ENCODE results near the gene TPBG.

The TPBG gene, protein sequence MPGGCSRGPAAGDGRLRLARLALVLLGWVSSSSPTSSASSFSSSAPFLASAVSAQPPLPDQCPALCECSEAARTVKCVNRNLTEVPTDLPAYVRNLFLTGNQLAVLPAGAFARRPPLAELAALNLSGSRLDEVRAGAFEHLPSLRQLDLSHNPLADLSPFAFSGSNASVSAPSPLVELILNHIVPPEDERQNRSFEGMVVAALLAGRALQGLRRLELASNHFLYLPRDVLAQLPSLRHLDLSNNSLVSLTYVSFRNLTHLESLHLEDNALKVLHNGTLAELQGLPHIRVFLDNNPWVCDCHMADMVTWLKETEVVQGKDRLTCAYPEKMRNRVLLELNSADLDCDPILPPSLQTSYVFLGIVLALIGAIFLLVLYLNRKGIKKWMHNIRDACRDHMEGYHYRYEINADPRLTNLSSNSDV

GRCh38 chr6:82363428-82364086, at the start of gene TPBG:
Gene TPBG, plus strand, starts transcription at chr6:82363817. Its CDS starts 1,145 bp downstream, at chr6:82364962.
- peak; percentile 22 for DNase-seq

GRCh38 chr6:82322386-82322785, 41.2 kb upstream of the TPBG start:
- no peak for DNase-seq

DNA sequence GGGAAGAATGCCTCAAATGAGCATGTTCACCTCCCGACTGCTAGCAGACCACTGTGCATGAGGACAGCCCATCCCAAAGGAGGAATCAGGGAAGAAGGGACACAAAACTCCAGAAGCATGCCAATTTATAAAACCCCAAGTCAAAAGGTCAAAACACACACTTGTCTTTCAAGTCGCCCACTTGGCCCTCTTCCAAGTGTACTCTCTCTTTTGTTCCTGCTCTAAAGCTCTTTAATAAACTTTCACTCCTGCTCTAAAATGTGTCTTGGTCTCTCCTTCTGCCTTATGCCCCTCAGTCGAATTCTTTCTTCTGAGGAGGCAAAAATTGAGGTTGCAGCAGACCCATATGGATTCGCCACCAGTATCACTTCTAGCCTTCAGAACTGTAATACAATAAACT, 33.9 kb upstream of the TPBG start:
- no peak for DNase-seq

- no peak for DNase-seq
Observed at GRCh38 chr6:82330171-82330804, 33.3 kb upstream of the TPBG start.

DNA sequence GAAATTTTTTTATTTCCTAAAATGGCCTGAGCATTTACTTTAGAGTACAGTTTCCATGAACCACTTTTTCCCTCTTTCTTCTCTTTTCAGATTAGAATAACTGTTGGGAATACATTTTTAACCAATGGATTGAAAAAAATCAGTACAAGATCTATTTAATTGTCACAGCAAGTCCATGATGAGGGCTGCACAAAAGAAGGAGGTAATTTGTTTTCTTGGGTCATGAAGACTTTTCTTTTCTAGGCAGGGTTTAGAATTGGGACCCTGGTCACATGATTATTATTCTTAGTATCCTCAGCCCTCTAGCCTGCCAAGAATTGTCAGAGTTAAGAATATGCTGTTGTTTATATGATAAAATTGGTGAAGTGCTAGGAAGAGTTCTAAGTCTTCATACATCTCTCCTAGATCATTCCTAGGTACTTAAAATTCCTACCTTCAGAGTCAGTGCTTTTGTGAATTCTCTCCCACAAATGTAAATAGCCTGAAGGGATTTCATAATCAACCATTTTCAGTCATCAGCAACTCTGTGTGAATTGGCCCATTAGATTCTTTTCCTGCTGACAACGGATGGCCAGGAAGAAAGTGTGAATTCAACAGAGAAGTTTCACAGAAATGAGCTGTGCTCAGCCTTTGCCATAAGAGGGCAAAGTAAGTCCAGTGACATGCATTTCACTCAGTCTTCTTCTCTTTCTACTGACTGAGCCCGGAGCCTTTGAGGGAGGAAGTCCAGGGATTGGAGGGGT, 32.4 kb upstream of the TPBG start:
- DNase-seq: no peak

DNA sequence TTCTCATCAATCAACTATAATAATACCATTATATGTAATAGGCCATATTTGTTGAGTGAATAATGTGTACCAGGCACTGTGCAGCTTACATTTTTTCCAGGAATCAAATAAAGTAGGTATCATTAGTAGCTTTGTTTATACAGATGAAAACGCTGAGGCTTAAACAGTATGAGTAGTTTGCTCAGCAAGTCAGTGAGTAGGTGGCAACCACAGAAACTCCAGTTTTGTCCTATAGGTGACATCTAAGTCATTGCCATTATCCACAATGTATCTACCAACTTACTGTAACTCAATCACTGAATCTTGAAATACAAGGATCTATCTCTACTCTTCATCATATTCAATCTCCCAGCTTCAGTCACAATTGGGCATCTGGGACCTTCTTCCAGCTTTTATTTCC, 29.8 kb upstream of the TPBG start:
- no peak for DNase-seq

- DNase-seq: peak; percentile 29
Observed at GRCh38 chr6:82337688-82338257, 25.8 kb upstream of the TPBG start.

GRCh38 chr6:82348130-82348529, 15.5 kb upstream of the TPBG start:
- DNase-seq: no peak

GRCh38 chr6:82353848-82354247, 9.8 kb upstream of the TPBG start:
- DNase-seq: no peak

GRCh38 chr6:82360552-82360951, 3.1 kb upstream of the TPBG start:
- no peak for DNase-seq

GRCh38 chr6:82361631-82362030, 2.0 kb upstream of the TPBG start:
- no peak for DNase-seq

DNA sequence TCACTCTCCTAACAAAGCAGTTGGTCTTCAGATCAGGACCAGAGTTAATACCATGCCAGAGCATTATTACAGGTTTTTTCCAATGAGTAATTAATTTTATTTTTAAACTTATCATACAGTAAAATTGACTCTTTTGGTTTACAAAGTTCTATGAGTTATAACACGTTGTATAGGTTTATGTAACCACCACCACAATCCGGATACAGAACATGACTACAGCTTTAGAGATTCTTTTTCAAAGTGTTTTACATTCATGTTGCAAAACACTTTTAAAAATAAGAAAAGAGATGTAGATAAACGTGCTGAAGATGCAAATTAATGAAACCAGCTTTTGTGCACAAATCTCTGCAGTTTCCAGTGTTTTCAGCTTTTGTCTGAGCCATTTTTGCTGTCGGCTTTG, 1.5 kb upstream of the TPBG start:
- DNase-seq: no peak

DNA sequence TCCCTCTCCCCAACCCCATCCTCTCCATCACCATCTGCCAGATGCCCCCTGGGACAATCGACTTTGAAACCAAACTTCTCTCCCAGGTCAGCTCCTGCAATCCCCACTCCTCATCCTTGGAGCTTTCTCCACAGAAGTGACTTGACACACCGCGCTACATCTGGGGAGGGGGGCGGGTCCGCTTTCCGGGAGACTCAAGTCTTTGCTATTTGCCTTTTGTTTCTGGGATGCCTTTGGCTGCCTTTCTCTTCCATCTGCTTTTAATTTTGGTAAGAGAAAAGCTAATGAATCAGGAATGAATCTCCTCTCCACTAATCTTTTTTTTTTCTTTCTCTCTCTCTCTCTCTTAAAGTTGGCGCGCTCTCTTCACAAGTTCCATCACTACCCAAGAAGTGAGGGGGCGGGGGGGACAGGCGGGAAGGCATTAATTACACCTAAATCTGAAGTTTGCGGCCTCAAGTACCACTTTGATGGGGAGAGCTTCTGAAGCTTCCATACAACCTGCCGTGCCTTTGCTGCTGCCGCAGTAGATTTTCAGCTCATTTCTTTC, 664 bp upstream of the TPBG start:
- no peak for DNase-seq

DNA sequence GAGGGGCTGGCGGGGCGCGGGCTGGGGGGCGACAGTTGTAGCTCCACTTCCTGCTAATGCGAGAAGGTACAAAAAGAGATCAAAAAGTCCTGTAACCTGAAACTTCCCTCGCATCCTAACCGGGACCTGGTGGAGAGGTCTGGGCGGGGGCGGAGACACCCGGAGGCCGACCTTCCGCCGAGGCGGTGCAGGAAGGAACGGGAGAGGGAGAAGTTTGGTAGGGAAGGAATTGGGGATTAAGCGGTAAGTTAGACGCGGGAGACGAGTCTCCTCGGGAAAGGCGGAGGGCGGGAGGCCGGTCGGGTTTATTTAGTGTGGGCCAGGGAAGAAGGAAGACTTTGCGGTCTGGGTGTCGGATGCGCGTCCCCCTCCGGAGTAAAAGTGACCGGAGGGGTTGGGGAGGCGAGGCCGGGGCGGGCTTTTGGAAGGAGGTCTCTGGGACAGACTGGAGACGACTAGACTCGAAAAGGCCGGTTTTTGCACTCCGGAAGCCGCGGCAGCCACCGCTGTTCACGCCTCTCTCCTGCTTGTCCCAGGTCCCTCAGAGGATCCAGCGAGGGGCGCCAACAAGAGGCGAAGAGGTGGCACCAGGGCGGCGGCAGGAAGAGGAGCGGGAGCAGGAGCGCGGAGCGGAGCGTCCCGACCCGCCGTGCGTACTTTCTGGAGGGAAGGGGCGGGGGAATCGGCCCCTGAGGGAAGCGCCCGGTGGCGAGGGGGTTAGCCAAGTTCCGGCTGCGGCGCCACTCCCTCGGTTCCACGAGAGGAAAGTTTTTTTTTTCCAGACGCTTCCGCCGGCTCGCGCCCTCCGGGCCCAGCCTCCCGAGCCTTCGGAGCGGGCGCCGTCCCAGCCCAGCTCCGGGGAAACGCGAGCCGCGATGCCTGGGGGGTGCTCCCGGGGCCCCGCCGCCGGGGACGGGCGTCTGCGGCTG, 734 bp downstream of the TPBG start:
- DNase-seq: no peak

- no peak for DNase-seq
Observed at GRCh38 chr6:82365016-82365795, 1.6 kb downstream of the TPBG start.

DNA sequence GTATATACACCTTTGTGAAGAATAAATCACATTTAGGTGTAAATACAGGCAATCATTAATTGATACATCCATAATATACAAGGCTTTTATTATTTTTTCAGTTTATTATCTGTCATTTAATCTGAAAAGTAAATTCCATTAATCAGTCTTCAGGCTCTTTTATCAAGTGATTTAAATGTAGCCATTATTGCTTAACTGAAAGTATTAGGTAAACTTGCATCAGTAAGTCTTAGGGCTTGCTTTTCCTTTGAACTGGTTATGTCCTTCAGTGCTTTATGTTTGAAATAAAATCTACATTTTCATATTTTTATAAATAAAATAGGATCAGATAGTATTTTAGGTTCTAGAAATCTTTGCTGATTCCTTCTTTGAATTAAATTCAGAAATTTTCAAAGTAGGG, 4.1 kb downstream of the TPBG start:
- DNase-seq: no peak

GRCh38 chr6:82370788-82371187, 7.2 kb downstream of the TPBG start:
- no peak for DNase-seq

GRCh38 chr6:82371799-82372546, 8.4 kb downstream of the TPBG start:
- DNase-seq: no peak

- DNase-seq: no peak
Observed at GRCh38 chr6:82372656-82373055, 9.0 kb downstream of the TPBG start.

DNA sequence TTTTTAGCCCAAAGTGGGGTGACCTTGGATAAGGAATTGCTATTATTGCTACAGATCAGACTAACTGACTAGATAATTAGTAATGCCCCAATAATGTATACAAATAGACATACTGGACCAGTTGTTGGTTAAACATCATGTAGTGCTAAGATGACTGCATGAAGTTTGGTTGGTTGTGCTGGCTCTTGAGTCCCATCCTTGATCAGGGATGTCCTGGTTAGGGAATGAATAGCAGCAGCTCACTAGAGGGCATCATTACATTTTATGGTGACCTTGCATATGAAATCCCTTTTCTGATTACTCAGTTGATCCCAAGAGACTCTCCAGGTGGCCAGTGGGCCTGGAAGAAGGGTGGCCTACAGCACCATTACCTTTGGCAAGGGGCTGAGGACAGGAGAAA, 10.9 kb downstream of the TPBG start:
- no peak for DNase-seq
